ENCODE results near the gene TCF12.

DNA sequence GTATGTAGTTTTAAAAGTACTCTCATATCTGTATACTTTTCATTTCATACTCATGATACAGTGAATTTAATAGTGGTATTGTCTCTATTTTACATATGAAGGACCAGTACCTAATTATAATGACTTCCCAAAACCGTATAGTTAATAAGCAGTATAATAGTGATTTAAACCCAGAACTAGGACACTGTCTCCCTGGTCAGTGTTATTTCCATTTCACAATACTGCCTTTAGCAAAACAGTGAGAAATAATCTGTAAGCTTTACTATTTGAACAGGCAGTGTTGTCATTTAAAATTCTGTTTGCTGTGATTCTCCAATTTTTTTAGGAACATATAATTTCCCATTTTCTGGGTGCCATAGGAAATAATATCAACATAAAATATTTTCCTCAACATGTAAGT is 116.2 kb downstream of the TCF12 start:
- TF ChIP-seq CTCF (IDR thresholded peaks at IDR 0.05) = no peak
- TF ChIP-seq POLR2A (IDR thresholded peaks at IDR 0.05) = no peak
- no peak for TF ChIP-seq EP300 (IDR thresholded peaks at IDR 0.05; ENCODE audit: low read depth)

All from transverse colon (tissue), 3 donors.